ENCODE results near the gene MUTYH. TPM values are rescaled to one million over a fixed set of nuclear protein-coding genes. Genes with fewer than 3 reads are reported as not detected.
"Not testable (repeated sequence)": the region's sequence is repeated elsewhere in the genome, so short reads cannot be mapped to it uniquely, and the experiment has no call there.

MUTYH gene
- polyA plus RNA-seq: 10 to 100 TPM; 17.1 to 37.6 (median 35.8) TPM
- long read RNA-seq, donor 1: 0 reads
- long read RNA-seq, donor 2: 0 reads
- long read RNA-seq, donor 3, partial matches to known transcripts: 0 of 1 reads
- long read RNA-seq, donor 3, other reads (novel, unspliced or antisense): 0 of 1 reads
- long read RNA-seq, donor 4: 0 reads
- long read RNA-seq, donor 5, partial matches to known transcripts: 0 of 1 reads
- long read RNA-seq, donor 5, other reads (novel, unspliced or antisense): 0 of 1 reads
- long read RNA-seq, donor 6, partial matches to known transcripts: 0 of 1 reads
- long read RNA-seq, donor 6, other reads (novel, unspliced or antisense): 0 of 1 reads
- long read RNA-seq, donor 7: 0 reads
- long read RNA-seq, donor 8: 0 reads
- long read RNA-seq, donor 9: 0 reads
- long read RNA-seq, donor 10, partial matches to known transcripts: 0 of 4 reads
- long read RNA-seq, donor 10, other reads (novel, unspliced or antisense): 0 of 4 reads

DNA sequence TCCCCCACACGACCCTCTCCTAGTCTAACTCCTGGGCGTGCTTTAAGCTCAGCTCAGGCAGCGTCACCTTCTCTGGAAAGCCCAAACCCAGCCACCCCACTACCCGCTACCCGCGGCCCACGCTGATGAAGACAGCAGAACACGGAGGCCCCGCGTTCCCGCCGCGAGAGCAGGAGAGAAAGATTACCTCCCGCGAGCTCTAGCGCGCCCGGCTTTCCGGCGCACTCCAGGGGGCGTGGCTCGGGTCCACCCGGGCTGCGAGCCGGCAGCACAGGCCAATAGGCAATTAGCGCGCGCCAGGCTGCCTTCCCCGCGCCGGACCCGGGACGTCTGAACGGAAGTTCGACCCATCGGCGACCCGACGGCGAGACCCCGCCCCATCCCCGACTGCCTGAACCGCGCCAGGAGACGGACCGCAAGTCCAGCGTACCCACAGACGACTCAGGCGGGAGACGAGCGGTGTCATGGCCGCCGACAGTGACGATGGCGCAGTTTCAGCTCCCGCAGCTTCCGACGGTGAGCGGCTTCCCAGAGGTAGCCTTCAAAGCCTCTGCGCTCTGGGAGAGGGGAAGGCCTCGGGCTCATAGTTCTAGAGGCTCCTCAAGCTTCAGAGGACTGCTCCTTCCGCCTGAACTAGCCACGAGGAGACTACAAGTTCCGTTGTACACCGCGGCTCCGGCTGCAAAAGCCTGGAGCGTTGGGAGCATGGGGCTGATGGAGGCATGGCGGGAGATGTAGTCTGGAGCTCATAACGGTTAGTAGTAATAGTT lies at the start of gene MUTYH, which contains the start of gene TOE1:
Gene MUTYH, minus strand, starts transcription at position 652 of the 770 bp plus-strand sequence. CDS start 5,935 bp downstream, outside the sequence.
Gene TOE1, plus strand, starts transcription at position 382 of the 770 bp plus-strand sequence. Its CDS starts 83 bp downstream, at position 465.
- DNase-seq: peak; percentile 90 to 96
- H3K4me3 ChIP-seq (ENCODE audit: low read depth in 1 of 3, low read length in 3 of 3): peak within 1 kb of the TSS; percentile 64 to 90 (median 86)
- FAIRE-seq: no peak
- peaks cover 6 to 35% (median 22%) of the 10 kb centered on the region in 3 donors for H3K36me3 ChIP-seq (ENCODE audit: control insufficient read depth in 3 of 3, insufficient read depth in 2 of 3, low read depth in 1 of 3, low read length in 3 of 3)
- no peaks in the 10 kb centered on the region for H3K9me3 ChIP-seq (ENCODE audit: control insufficient read depth in 2 of 2, insufficient read depth in 1 of 2, low read depth in 1 of 2, low read length in 1 of 2)
- peak within 1 kb of the TSS; percentile 96 to 99 (median 97) for H3K27ac ChIP-seq (ENCODE audit: low read depth in 1 of 3, low read length in 2 of 3)
- H3K4me1 ChIP-seq (ENCODE audit: control insufficient read depth in 3 of 3, insufficient read depth in 2 of 3, low read depth in 1 of 3, low read length in 2 of 3): peaks cover 10 to 50% (median 13%) of the 10 kb centered on the region in 3 donors
- H3K27me3 ChIP-seq (ENCODE audit: control insufficient read depth in 3 of 3, insufficient read depth in 3 of 3, low read length in 3 of 3): no peaks in the 10 kb centered on the region
- WGBS, 3 donors: 1% methylated on average over 64 to 70 of the region's 70 CpGs

DNA sequence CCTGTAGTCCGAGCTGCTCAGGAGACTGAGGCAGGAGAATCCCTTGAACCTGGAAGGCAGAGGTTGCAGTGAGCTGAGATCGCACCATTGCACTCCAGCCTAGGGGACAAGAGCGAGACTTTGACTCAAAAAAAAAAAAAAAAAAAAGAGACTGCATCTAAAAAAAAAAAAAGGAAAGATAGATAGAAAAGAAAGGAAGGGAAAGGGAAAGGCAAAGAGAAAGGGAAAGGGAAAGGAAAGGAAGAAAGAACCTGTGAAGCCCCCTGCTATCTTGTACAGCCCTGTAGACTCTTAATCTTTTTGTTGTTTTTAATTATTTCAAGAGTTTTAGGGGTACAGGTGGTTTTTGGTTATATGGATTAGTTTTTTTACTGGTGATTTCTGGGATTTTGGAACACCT lies 46.0 kb upstream of the MUTYH start:
- H3K4me1 ChIP-seq (ENCODE audit: control insufficient read depth in 3 of 3, insufficient read depth in 2 of 3, low read depth in 1 of 3, low read length in 2 of 3): no peaks in the 10 kb centered on the region
- no peak for DNase-seq
- H3K27ac ChIP-seq (ENCODE audit: low read depth in 1 of 3, low read length in 2 of 3): no peak overlapping the region
- H3K4me3 ChIP-seq (ENCODE audit: low read depth in 1 of 3, low read length in 3 of 3): no peak overlapping the region
- 89 to 98% (median 97%) methylated on average over 3 of the region's 3 CpGs for WGBS, 3 donors
- peaks cover 0 to 5% (median 4%) of the 10 kb centered on the region in 3 donors for H3K36me3 ChIP-seq (ENCODE audit: control insufficient read depth in 3 of 3, insufficient read depth in 2 of 3, low read depth in 1 of 3, low read length in 3 of 3)
- H3K27me3 ChIP-seq (ENCODE audit: control insufficient read depth in 3 of 3, insufficient read depth in 3 of 3, low read length in 3 of 3): no peaks in the 10 kb centered on the region
- FAIRE-seq: no peak
- H3K9me3 ChIP-seq (ENCODE audit: control insufficient read depth in 2 of 2, insufficient read depth in 1 of 2, low read depth in 1 of 2, low read length in 1 of 2): no peaks in the 10 kb centered on the region

DNA sequence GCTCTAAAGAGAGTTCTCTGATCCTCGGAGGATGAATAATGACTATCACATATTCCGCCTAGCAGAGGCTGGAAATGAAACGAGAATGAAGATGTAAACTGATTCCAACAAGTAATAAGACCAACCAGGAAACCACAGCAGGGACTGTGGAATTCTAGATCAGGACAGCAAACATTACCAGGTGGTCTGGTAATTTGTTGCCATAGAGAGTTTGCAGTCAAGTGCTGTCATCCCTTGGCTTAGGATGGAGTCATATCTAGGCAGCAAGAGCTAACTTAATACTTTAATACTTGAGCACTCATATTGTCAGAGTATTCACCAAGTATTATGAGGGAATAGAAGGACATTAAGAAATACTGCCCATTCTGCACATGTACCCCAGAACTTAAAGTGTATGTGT lies 45.1 kb upstream of the MUTYH start:
- no peak for DNase-seq
- no peak for FAIRE-seq

DNA sequence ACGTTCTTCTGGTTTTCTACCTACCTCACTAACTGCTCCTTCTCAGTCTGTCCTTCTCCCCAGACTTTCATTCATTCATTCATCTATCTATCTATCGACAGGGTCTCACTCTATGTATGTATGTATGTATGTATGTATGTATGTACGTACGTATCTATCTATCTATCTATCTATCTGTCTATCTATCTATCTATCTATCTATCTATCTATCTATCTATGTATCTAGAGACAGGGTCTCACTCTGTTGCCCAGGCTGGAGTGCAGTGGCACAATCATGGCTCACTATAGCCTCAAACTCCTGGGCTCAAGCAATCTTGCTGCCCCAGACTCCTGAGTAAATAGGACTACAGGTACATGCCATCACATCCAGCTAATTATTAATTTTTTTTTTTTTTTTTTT lies 44.0 kb upstream of the MUTYH start:
- H3K36me3 ChIP-seq (ENCODE audit: control insufficient read depth in 3 of 3, insufficient read depth in 2 of 3, low read depth in 1 of 3, low read length in 3 of 3); DNase-seq; H3K9me3 ChIP-seq (ENCODE audit: control insufficient read depth in 2 of 2, insufficient read depth in 1 of 2, low read depth in 1 of 2, low read length in 1 of 2); H3K27ac ChIP-seq (ENCODE audit: low read depth in 1 of 3, low read length in 2 of 3); FAIRE-seq; H3K4me3 ChIP-seq (ENCODE audit: low read depth in 1 of 3, low read length in 3 of 3); H3K4me1 ChIP-seq (ENCODE audit: control insufficient read depth in 3 of 3, insufficient read depth in 2 of 3, low read depth in 1 of 3, low read length in 2 of 3); H3K27me3 ChIP-seq (ENCODE audit: control insufficient read depth in 3 of 3, insufficient read depth in 3 of 3, low read length in 3 of 3): not testable (repeated sequence)
- 97 to 100% (median 98%) methylated on average over 4 of the region's 4 CpGs for WGBS, 3 donors

More for the DNA sequence above, 45.1 kb upstream of the MUTYH start:
- Histone ChIP-seq H3K27me3 (ENCODE audit: control insufficient read depth in 3 of 3, insufficient read depth in 3 of 3, low read length in 3 of 3) (no peaks in the 10 kb centered on the region), H3K4me1 (ENCODE audit: control insufficient read depth in 3 of 3, insufficient read depth in 2 of 3, low read depth in 1 of 3, low read length in 2 of 3) (no peaks in the 10 kb centered on the region), H3K36me3 (ENCODE audit: control insufficient read depth in 3 of 3, insufficient read depth in 2 of 3, low read depth in 1 of 3, low read length in 3 of 3) (peaks cover 0 to 5% (median 4%) of the 10 kb centered on the region in 3 donors), H3K9me3 (ENCODE audit: control insufficient read depth in 2 of 2, insufficient read depth in 1 of 2, low read depth in 1 of 2, low read length in 1 of 2) (no peaks in the 10 kb centered on the region), H3K4me3 (ENCODE audit: low read depth in 1 of 3, low read length in 3 of 3) (no peak overlapping the region), H3K27ac (ENCODE audit: low read depth in 1 of 3, low read length in 2 of 3) (no peak overlapping the region)
- 75 to 92% (median 88%) methylated on average over 3 of the region's 3 CpGs for WGBS, 3 donors

DNA sequence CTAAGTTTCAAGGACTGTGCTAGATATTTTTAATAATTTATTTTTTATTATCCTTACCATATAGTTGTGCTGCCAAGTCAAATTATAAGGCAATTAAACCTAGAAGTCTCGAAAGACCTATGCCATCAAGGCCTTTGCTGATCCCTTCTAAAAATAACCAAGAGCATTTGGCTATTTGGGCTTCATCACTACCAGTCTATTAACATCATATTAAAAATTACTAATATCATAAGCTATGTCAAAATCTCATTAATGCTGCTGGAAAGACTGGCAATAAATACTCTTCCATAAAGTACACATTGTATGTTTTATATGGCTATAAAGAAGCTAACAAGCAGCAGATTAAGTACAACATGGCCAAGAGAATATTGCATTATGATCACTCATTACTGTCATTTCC lies 43.0 kb upstream of the MUTYH start:
- Histone ChIP-seq H3K27ac (ENCODE audit: low read depth in 1 of 3, low read length in 2 of 3) (no peak overlapping the region), H3K4me3 (ENCODE audit: low read depth in 1 of 3, low read length in 3 of 3) (no peak overlapping the region), H3K27me3 (ENCODE audit: control insufficient read depth in 3 of 3, insufficient read depth in 3 of 3, low read length in 3 of 3) (no peaks in the 10 kb centered on the region), H3K4me1 (ENCODE audit: control insufficient read depth in 3 of 3, insufficient read depth in 2 of 3, low read depth in 1 of 3, low read length in 2 of 3) (no peaks in the 10 kb centered on the region), H3K36me3 (ENCODE audit: control insufficient read depth in 3 of 3, insufficient read depth in 2 of 3, low read depth in 1 of 3, low read length in 3 of 3) (peaks cover 0 to 7% (median 4%) of the 10 kb centered on the region in 3 donors), H3K9me3 (ENCODE audit: control insufficient read depth in 2 of 2, insufficient read depth in 1 of 2, low read depth in 1 of 2, low read length in 1 of 2) (no peaks in the 10 kb centered on the region)
- DNase-seq: no peak
- no peak for FAIRE-seq
- WGBS, 3 donors: 45 to 64% (median 62%) methylated on average over 1 of the region's 1 CpG

DNA sequence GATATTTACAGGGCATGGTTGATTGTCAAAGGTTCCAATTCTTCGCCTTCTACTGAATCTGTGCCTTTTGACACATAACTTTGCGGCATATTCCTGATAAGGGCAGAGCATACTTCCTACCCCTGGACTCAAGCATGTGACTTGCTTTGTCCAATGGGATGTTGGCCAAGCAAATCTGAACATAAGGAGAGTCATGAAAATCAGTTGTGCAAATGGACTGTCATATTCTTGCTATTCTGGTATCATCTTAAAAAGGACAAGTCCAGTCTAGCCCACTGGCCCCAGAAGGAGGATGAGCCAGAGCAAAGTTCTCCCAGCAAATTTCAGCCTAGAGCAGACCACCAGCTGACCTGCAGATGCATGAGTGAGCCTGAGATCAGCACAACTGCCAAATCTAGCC lies 41.0 kb upstream of the MUTYH start:
- H3K4me3 ChIP-seq (ENCODE audit: low read depth in 1 of 3, low read length in 3 of 3): no peak overlapping the region
- FAIRE-seq (no peak), DNase-seq (no peak)
- H3K27me3 ChIP-seq (ENCODE audit: control insufficient read depth in 3 of 3, insufficient read depth in 3 of 3, low read length in 3 of 3): no peaks in the 10 kb centered on the region
- H3K4me1 ChIP-seq (ENCODE audit: control insufficient read depth in 3 of 3, insufficient read depth in 2 of 3, low read depth in 1 of 3, low read length in 2 of 3): no peaks in the 10 kb centered on the region
- 97 to 100% (median 98%) methylated on average over 2 of the region's 2 CpGs for WGBS, 3 donors
- H3K27ac ChIP-seq (ENCODE audit: low read depth in 1 of 3, low read length in 2 of 3): no peak overlapping the region
- H3K36me3 ChIP-seq (ENCODE audit: control insufficient read depth in 3 of 3, insufficient read depth in 2 of 3, low read depth in 1 of 3, low read length in 3 of 3): peaks cover 0 to 7% (median 4%) of the 10 kb centered on the region in 3 donors
- H3K9me3 ChIP-seq (ENCODE audit: control insufficient read depth in 2 of 2, insufficient read depth in 1 of 2, low read depth in 1 of 2, low read length in 1 of 2): no peaks in the 10 kb centered on the region

GRCh38 chr1:45380730-45381129 lies 40.5 kb upstream of the MUTYH start:
- WGBS, 3 donors: 87 to 91% (median 89%) methylated on average over 1 of the region's 1 CpG

DNA sequence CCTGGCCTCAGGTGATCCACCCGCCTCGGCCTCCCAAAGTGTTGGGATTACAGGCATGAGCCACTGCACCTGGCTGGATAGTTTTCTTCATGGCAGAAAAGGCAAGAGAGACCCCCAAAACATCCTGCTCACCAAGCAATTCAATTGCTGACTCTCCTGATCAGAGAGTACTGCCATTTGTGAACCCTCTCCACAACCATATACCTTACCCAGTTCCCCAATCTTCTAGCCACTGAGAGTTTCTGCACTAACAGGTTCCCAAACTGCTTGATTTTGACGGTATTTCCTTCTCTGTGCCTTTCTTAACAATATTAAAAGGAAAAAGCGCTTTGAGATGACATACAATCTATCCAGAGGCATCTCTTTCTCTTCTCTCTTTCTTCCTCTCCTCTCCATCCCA lies 39.9 kb upstream of the MUTYH start:
- Histone ChIP-seq H3K4me1 (ENCODE audit: control insufficient read depth in 3 of 3, insufficient read depth in 2 of 3, low read depth in 1 of 3, low read length in 2 of 3) (no peaks in the 10 kb centered on the region), H3K27me3 (ENCODE audit: control insufficient read depth in 3 of 3, insufficient read depth in 3 of 3, low read length in 3 of 3) (no peaks in the 10 kb centered on the region), H3K36me3 (ENCODE audit: control insufficient read depth in 3 of 3, insufficient read depth in 2 of 3, low read depth in 1 of 3, low read length in 3 of 3) (peaks cover 0 to 5% (median 2%) of the 10 kb centered on the region in 3 donors), H3K27ac (ENCODE audit: low read depth in 1 of 3, low read length in 2 of 3) (no peak overlapping the region), H3K4me3 (ENCODE audit: low read depth in 1 of 3, low read length in 3 of 3) (no peak overlapping the region), H3K9me3 (ENCODE audit: control insufficient read depth in 2 of 2, insufficient read depth in 1 of 2, low read depth in 1 of 2, low read length in 1 of 2) (no peaks in the 10 kb centered on the region)
- DNase-seq (no peak), FAIRE-seq (no peak)
- WGBS, 3 donors: 91 to 93% (median 92%) methylated on average over 4 of the region's 4 CpGs

More at GRCh38 chr1:45380730-45381129, 40.5 kb upstream of the MUTYH start:
- H3K4me1 ChIP-seq (ENCODE audit: control insufficient read depth in 3 of 3, insufficient read depth in 2 of 3, low read depth in 1 of 3, low read length in 2 of 3): no peaks in the 10 kb centered on the region
- H3K27ac ChIP-seq (ENCODE audit: low read depth in 1 of 3, low read length in 2 of 3): no peak overlapping the region
- FAIRE-seq (no peak), DNase-seq (no peak)
- H3K36me3 ChIP-seq (ENCODE audit: control insufficient read depth in 3 of 3, insufficient read depth in 2 of 3, low read depth in 1 of 3, low read length in 3 of 3): peaks cover 0 to 5% (median 2%) of the 10 kb centered on the region in 3 donors
- H3K9me3 ChIP-seq (ENCODE audit: control insufficient read depth in 2 of 2, insufficient read depth in 1 of 2, low read depth in 1 of 2, low read length in 1 of 2): no peaks in the 10 kb centered on the region
- H3K4me3 ChIP-seq (ENCODE audit: low read depth in 1 of 3, low read length in 3 of 3): no peak overlapping the region
- H3K27me3 ChIP-seq (ENCODE audit: control insufficient read depth in 3 of 3, insufficient read depth in 3 of 3, low read length in 3 of 3): no peaks in the 10 kb centered on the region

All from small intestine (tissue), 16 donors.